HEK293 (cell line): Measurements from ENCODE around the gene MPC1.
"Not testable (repeated sequence)": the region's sequence is repeated elsewhere in the genome, so short reads cannot be mapped to it uniquely, and the experiment has no call there.

ENCODE experiments used
- CTCF ChIA-PET: fragments of 350-600 bp; formaldehyde crosslinking; extraction: SDS; loops from one replicate; lab custom pipeline; 2021; ENCODE audit warnings: antibody characterized with exemption; lab: Yijun Ruan, JAX
- POLR2A ChIA-PET: fragments of 300-600 bp; formaldehyde crosslinking; extraction: SDS; loops from one replicate; lab custom pipeline; 2020; ENCODE audit warnings: antibody characterized with exemption, inconsistent platforms; lab: Yijun Ruan, JAX
- H3K27ac ChIP-seq: fragments of 200-500 bp; sonication (Bioruptor generic); 2 replicates; pipeline ENCODE4 v1.5.1; 2014; ENCODE audit warnings: low read depth, low read length, control low read depth, inconsistent platforms; ENCODE audit errors: extremely low read depth
- H3K36me3 ChIP-seq, 2 experiments: fragments of 200-500 bp in 1 of 2; sonication (Bioruptor generic) in 1 of 2; 1 replicate in 1 of 2; 2 replicates in 1 of 2; pipeline ENCODE4 v1.5.1; 2014 to 2017; ENCODE audit warnings: inconsistent platforms in 2 of 2, low read length in 2 of 2; ENCODE audit not compliant: control insufficient read depth in 2 of 2, insufficient read depth in 1 of 2
- H3K4me1 ChIP-seq: fragments of 200-500 bp; sonication (Bioruptor generic); 2 replicates; pipeline ENCODE4 v1.5.1; 2014; ENCODE audit warnings: mild to moderate bottlenecking, low read length, inconsistent platforms; ENCODE audit not compliant: control insufficient read depth, insufficient read depth
- H3K4me3 ChIP-seq: 2 replicates; pipeline ENCODE4 v1.5.1; 2011; ENCODE audit warnings: low read depth, mild to moderate bottlenecking, control low read depth, low read length, moderate library complexity
- H3K9me3 ChIP-seq: fragments of 200-500 bp; sonication (Bioruptor generic); 2 replicates; pipeline ENCODE4 v1.5.1; 2014; ENCODE audit warnings: low read depth, low read length, inconsistent platforms; ENCODE audit not compliant: control insufficient read depth, insufficient read depth
- GLIS2 ChIP-seq: fragments of 450-650 bp; formaldehyde crosslinking; IDR thresholded peaks from 2 replicates; pipeline ENCODE4 v1.5.1; 2016; ENCODE audit warnings: missing biosample characterization, missing genetic modification characterization
- SALL2 ChIP-seq: fragments of 450-650 bp; formaldehyde crosslinking; IDR thresholded peaks from 2 replicates; pipeline ENCODE4 v1.5.0; 2017; ENCODE audit warnings: missing biosample characterization, mild to moderate bottlenecking, missing genetic modification characterization, borderline replicate concordance
- ZBTB1 ChIP-seq: fragments of 450-650 bp; formaldehyde crosslinking; IDR thresholded peaks from 2 replicates; pipeline ENCODE4 v1.5.1; 2016; ENCODE audit warnings: missing biosample characterization, missing genetic modification characterization
- ZBTB44 ChIP-seq: fragments of 450-650 bp; IDR thresholded peaks from 2 replicates; pipeline ENCODE4 v1.5.1; 2018; ENCODE audit warnings: missing biosample characterization, mild to moderate bottlenecking, missing genetic modification characterization
- ZBTB8A ChIP-seq: fragments of 450-650 bp; formaldehyde crosslinking; IDR thresholded peaks from 2 replicates; pipeline ENCODE4 v1.5.1; 2016; ENCODE audit warnings: missing biosample characterization, missing genetic modification characterization
- ZFP41 ChIP-seq: fragments of 450-650 bp; formaldehyde crosslinking; IDR thresholded peaks from 2 replicates; pipeline ENCODE4 v1.5.1; 2016; ENCODE audit warnings: missing biosample characterization, missing genetic modification characterization, borderline replicate concordance
- ZIC2 ChIP-seq: fragments of 450-650 bp; formaldehyde crosslinking; IDR thresholded peaks from 2 replicates; pipeline ENCODE4 v1.5.1; 2016; ENCODE audit warnings: missing biosample characterization, missing genetic modification characterization
- ZNF10 ChIP-seq: fragments of 450-650 bp; formaldehyde crosslinking; IDR thresholded peaks from 2 replicates; pipeline ENCODE4 v1.5.1; 2017; ENCODE audit warnings: missing biosample characterization, missing genetic modification characterization
- ZNF121 ChIP-seq: fragments of 450-650 bp; formaldehyde crosslinking; IDR thresholded peaks from 2 replicates; pipeline ENCODE4 v1.5.1; 2016; ENCODE audit warnings: missing biosample characterization, missing genetic modification characterization
- ZNF133 ChIP-seq: fragments of 450-650 bp; formaldehyde crosslinking; IDR thresholded peaks from 2 replicates; pipeline ENCODE4 v1.5.1; 2016; ENCODE audit warnings: missing biosample characterization, missing genetic modification characterization
- ZNF157 ChIP-seq: fragments of 450-650 bp; formaldehyde crosslinking; IDR thresholded peaks from 2 replicates; pipeline ENCODE4 v1.5.1; 2016; ENCODE audit warnings: missing biosample characterization, missing genetic modification characterization
- ZNF2 ChIP-seq: fragments of 450-650 bp; formaldehyde crosslinking; IDR thresholded peaks from 2 replicates; pipeline ENCODE4 v1.5.1; 2016; ENCODE audit warnings: missing biosample characterization, missing genetic modification characterization
- ZNF354C ChIP-seq: fragments of 450-650 bp; formaldehyde crosslinking; IDR thresholded peaks from 2 replicates; pipeline ENCODE4 v1.5.1; 2016; ENCODE audit warnings: missing biosample characterization, missing genetic modification characterization, low read depth, borderline replicate concordance
- ZNF433 ChIP-seq: fragments of 450-650 bp; formaldehyde crosslinking; IDR thresholded peaks from 2 replicates; pipeline ENCODE4 v1.5.1; 2016; ENCODE audit warnings: missing biosample characterization, missing genetic modification characterization, low read depth
- ZNF501 ChIP-seq: fragments of 450-650 bp; formaldehyde crosslinking; IDR thresholded peaks from 2 replicates; pipeline ENCODE4 v1.5.1; 2016; ENCODE audit warnings: missing biosample characterization, missing genetic modification characterization
- ZNF600 ChIP-seq: fragments of 450-650 bp; formaldehyde crosslinking; IDR thresholded peaks from 2 replicates; pipeline ENCODE4 v1.5.1; 2016; ENCODE audit warnings: missing biosample characterization, missing genetic modification characterization
- ZNF626 ChIP-seq: fragments of 450-650 bp; sonication (Bioruptor Pico); formaldehyde crosslinking; IDR thresholded peaks from 2 replicates; pipeline ENCODE4 v1.5.1; 2018; ENCODE audit warnings: missing biosample characterization, missing genetic modification characterization, inconsistent platforms
- ZNF768 ChIP-seq: fragments of 450-650 bp; formaldehyde crosslinking; IDR thresholded peaks from 2 replicates; pipeline ENCODE4 v1.5.1; 2018; ENCODE audit warnings: missing biosample characterization, mild to moderate bottlenecking, missing genetic modification characterization
- ZNF837 ChIP-seq: fragments of 450-650 bp; formaldehyde crosslinking; IDR thresholded peaks from 2 replicates; pipeline ENCODE4 v1.5.1; 2016; ENCODE audit warnings: missing biosample characterization, missing genetic modification characterization
- ZSCAN16 ChIP-seq: fragments of 450-650 bp; formaldehyde crosslinking; IDR thresholded peaks from 2 replicates; pipeline ENCODE4 v1.5.1; 2016; ENCODE audit warnings: missing biosample characterization, missing genetic modification characterization

Gene MPC1

GRCh38 chr6:166362427-166362826 is 20.3 kb downstream of the MPC1 start:
- H3K27ac ChIP-seq, CTCF ChIA-PET: not testable (repeated sequence)
- POLR2A ChIA-PET: interaction anchor here (0.9 kb wide), 1 partner anchor 19 kb away, joined by 3 read pairs; no protein-coding TSS in a partner anchor

GRCh38 chr6:166361077-166361429 is 21.7 kb downstream of the MPC1 start:
- TF ChIP-seq ZBTB44 (peak; percentile 82), ZNF501 (tag by site-specific recombination) (no peak), ZFP41 (tag by site-specific recombination) (no peak), SALL2 (tag by site-specific recombination) (no peak), ZSCAN16 (no peak)
- no peaks in the 10 kb centered on the region for H3K9me3 ChIP-seq
- H3K36me3 ChIP-seq: peaks cover 3 to 33% of the 10 kb centered on the region in 2 experiments; a peak in 2 of 3 replicates
- ChIA-PET CTCF (interaction anchor here (0.9 to 1.2 kb wide), 3 partner anchors 16 to 20 kb away, joined by 3 to 5 read pairs (median 4); no protein-coding TSS in a partner anchor), POLR2A (interaction anchor here (1.3 kb wide), 1 partner anchor 19 kb away, joined by 5 read pairs; no protein-coding TSS in a partner anchor)
- H3K4me3 ChIP-seq: no peak overlapping the region
- H3K27ac ChIP-seq: no peak overlapping the region
- H3K4me1 ChIP-seq: no peaks in the 10 kb centered on the region

More at GRCh38 chr6:166362427-166362826, 20.3 kb downstream of the MPC1 start:
- not testable (repeated sequence) for H3K4me3 ChIP-seq
- TF ChIP-seq ZNF121 (tag by site-specific recombination): peak; percentile 36; the same call in 1 of the 2 replicates
- TF ChIP-seq, all 188 proteins: peak for 1; not testable (repeated sequence) for 187
- peaks cover 3 to 42% of the 10 kb centered on the region in 2 experiments; a peak in 2 of 3 replicates for H3K36me3 ChIP-seq
- H3K9me3 ChIP-seq, H3K4me1 ChIP-seq: not testable (repeated sequence)

GRCh38 chr6:166360243-166361076 is 22.3 kb downstream of the MPC1 start:
- ChIA-PET CTCF (interaction anchor here (0.7 to 1.2 kb wide), 5 partner anchors 15 to 333 kb away, joined by 3 to 5 read pairs (median 3); no protein-coding TSS in a partner anchor), POLR2A (interaction anchor here (1.3 kb wide), 1 partner anchor 19 kb away, joined by 5 read pairs; no protein-coding TSS in a partner anchor)
- H3K9me3 ChIP-seq: no peaks in the 10 kb centered on the region
- peaks cover 3 to 27% of the 10 kb centered on the region in 2 experiments; a peak in 2 of 3 replicates for H3K36me3 ChIP-seq
- H3K27ac ChIP-seq: no peak overlapping the region
- no peak overlapping the region for H3K4me3 ChIP-seq
- H3K4me1 ChIP-seq: no peaks in the 10 kb centered on the region
- TF ChIP-seq ZIC2 (tag by site-specific recombination) (peak; percentile 44), ZNF600 (tag by site-specific recombination) (no peak)

GRCh38 chr6:166355552-166355951 is 27.2 kb downstream of the MPC1 start:
- Histone ChIP-seq H3K27ac (no peak overlapping the region), H3K4me1 (no peaks in the 10 kb centered on the region), H3K9me3 (no peaks in the 10 kb centered on the region), H3K4me3 (no peak overlapping the region), H3K36me3 (no peaks in the 10 kb centered on the region)
- ChIA-PET CTCF (interaction anchor here (0.5 to 2.0 kb wide), 4 partner anchors 26 to 723 kb away, joined by 3 to 8 read pairs (median 4); no protein-coding TSS in a partner anchor), POLR2A (no interaction called here)
- TF ChIP-seq ZNF133 (tag by site-specific recombination): no peak
- no peak for TF ChIP-seq ZNF433 (tag by site-specific recombination)
- TF ChIP-seq ZNF354C: no peak
- no peak for TF ChIP-seq ZNF10
- TF ChIP-seq ZNF768: no peak
- TF ChIP-seq ZNF626 (tag by site-specific recombination): no peak
- no peak for TF ChIP-seq ZNF157 (tag by site-specific recombination)
- TF ChIP-seq ZBTB1 (tag by site-specific recombination): no peak
- no peak for TF ChIP-seq ZNF837
- no peak for TF ChIP-seq GLIS2 (tag by site-specific recombination)
- TF ChIP-seq ZBTB8A (tag by site-specific recombination): no peak
- no peak for TF ChIP-seq ZNF2 (tag by site-specific recombination)
- TF ChIP-seq ZNF121 (tag by site-specific recombination): no peak
